ENCODE results near the gene MORN5. TPM values are rescaled to one million over a fixed set of nuclear protein-coding genes. Genes with fewer than 3 reads are reported as not detected.
A peak's percentile ranks its signal among the peaks of the same experiment; 100 is the strongest.

The MORN5 gene
- total RNA-seq, 3 donors from 2014 or later = not detected

- TF ChIP-seq POLR2A (IDR thresholded peaks at IDR 0.05) (no peak), CTCF (IDR thresholded peaks at IDR 0.05) (no peak), POLR2AphosphoS5 (IDR thresholded peaks at IDR 0.05) (no peak)
- no peak overlapping the region for H3K27ac ChIP-seq
- no peaks in the 10 kb centered on the region for H3K36me3 ChIP-seq
- DNase-seq (ENCODE audit: low spot score in 2 of 2) = no peak
- intact Hi-C loops (cut with DNase I; ENCODE audit: low total_unique reads) = loop anchor here (5.0 kb wide), 1 partner anchor 1232 kb away; no protein-coding TSS in a partner anchor
- H3K4me3 ChIP-seq = peak overlapping the region; percentile 3 to 61 (median 32)
- H3K27me3 ChIP-seq = peaks cover 0 to 84% of the 10 kb centered on the region in 2 donors
- H3K9me3 ChIP-seq = no peaks in the 10 kb centered on the region
- H3K4me1 ChIP-seq = peaks cover 12 to 14% of the 10 kb centered on the region in 2 donors
These were observed 60.4 kb downstream of the MORN5 start for GRCh38 chr9:122219856-122220672.

- DNase-seq (ENCODE audit: low spot score in 2 of 2) = no peak
- Histone ChIP-seq H3K27ac (no peak overlapping the region), H3K9me3 (no peaks in the 10 kb centered on the region), H3K4me3 (peak overlapping the region in 1 of 3 donors; percentile 61), H3K27me3 (peaks cover 0 to 86% of the 10 kb centered on the region in 2 donors), H3K36me3 (no peaks in the 10 kb centered on the region), H3K4me1 (peaks cover 12 to 14% of the 10 kb centered on the region in 2 donors)
- TF ChIP-seq POLR2A (IDR thresholded peaks at IDR 0.05) (no peak), POLR2AphosphoS5 (IDR thresholded peaks at IDR 0.05) (no peak), CTCF (IDR thresholded peaks at IDR 0.05) (no peak)
- intact Hi-C loops (cut with DNase I; ENCODE audit: low total_unique reads) = loop anchor here (5.0 kb wide), 1 partner anchor 1232 kb away; no protein-coding TSS in a partner anchor
These were observed 61.0 kb downstream of the MORN5 start for GRCh38 chr9:122220673-122221182.

- no peak for TF ChIP-seq POLR2A (IDR thresholded peaks at IDR 0.05)
- TF ChIP-seq POLR2AphosphoS5 (IDR thresholded peaks at IDR 0.05) = no peak
- TF ChIP-seq CTCF (IDR thresholded peaks at IDR 0.05) = no peak
- H3K4me3 ChIP-seq = no peak overlapping the region
- H3K27ac ChIP-seq = no peak overlapping the region
- intact Hi-C loops (cut with DNase I; ENCODE audit: low total_unique reads) = loop anchor here (5.0 kb wide), 1 partner anchor 1231 kb away; no protein-coding TSS in a partner anchor
- H3K9me3 ChIP-seq = no peaks in the 10 kb centered on the region
- DNase-seq (ENCODE audit: low spot score in 2 of 2) = no peak
- no peaks in the 10 kb centered on the region for H3K36me3 ChIP-seq
- H3K27me3 ChIP-seq = peaks cover 3 to 86% of the 10 kb centered on the region in 2 donors
- H3K4me1 ChIP-seq = peaks cover 12 to 14% of the 10 kb centered on the region in 2 donors
These were observed 61.6 kb downstream of the MORN5 start for GRCh38 chr9:122221183-122221811.

GRCh38 chr9:122222791-122223190, 63.1 kb downstream of the MORN5 start:
- peaks cover 12 to 14% of the 10 kb centered on the region in 2 donors for H3K4me1 ChIP-seq
- intact Hi-C loops (cut with DNase I; ENCODE audit: low total_unique reads) = loop anchor here (5.0 kb wide), 1 partner anchor 1230 kb away; no protein-coding TSS in a partner anchor
- DNase-seq (ENCODE audit: low spot score in 2 of 2) = no peak
- no peaks in the 10 kb centered on the region for H3K9me3 ChIP-seq
- TF ChIP-seq POLR2A (IDR thresholded peaks at IDR 0.05) (no peak), POLR2AphosphoS5 (IDR thresholded peaks at IDR 0.05) (no peak), CTCF (IDR thresholded peaks at IDR 0.05) (no peak)
- peaks cover 7 to 86% of the 10 kb centered on the region in 2 donors for H3K27me3 ChIP-seq
- H3K27ac ChIP-seq = no peak overlapping the region
- H3K36me3 ChIP-seq = no peaks in the 10 kb centered on the region
- H3K4me3 ChIP-seq = no peak overlapping the region

Measured in breast epithelium (tissue), 4 donors.